GM23338 (cell line): ENCODE data around the gene GALNT5. TPM values are rescaled to one million over a fixed set of nuclear protein-coding genes. Genes with fewer than 3 reads are reported as not detected.

ENCODE experiments used
- ATAC-seq: fragments of 200-7000 bp; cut with Tn5 transposase; 3 replicates; pipeline ENCODE4 v1.9.1; 2020
- DNase-seq: peaks from one replicate; pipeline ENCODE4 v3.0.0-alpha.2; 2015; ENCODE audit warnings: low spot score
- H2AFZ ChIP-seq: fragments of 200-600 bp; sonication (generic); 2 replicates; pipeline ENCODE4 v1.8.0; 2016; ENCODE audit warnings: antibody characterized with exemption, mild to moderate bottlenecking, moderate library complexity
- H3F3A ChIP-seq: fragments of 200-600 bp; sonication (generic); replicated peaks from 2 replicates; pipeline ENCODE4 v1.8.0; 2017; ENCODE audit warnings: antibody characterized with exemption, mixed run types, low read depth
- H3K27ac ChIP-seq: fragments of 200-600 bp; sonication (generic); 2 replicates; pipeline ENCODE4 v1.6.1; 2016; ENCODE audit warnings: low read depth
- H3K27me3 ChIP-seq: fragments of 200-600 bp; sonication (generic); 2 replicates; pipeline ENCODE4 v1.8.0; 2016; ENCODE audit warnings: mild to moderate bottlenecking, mixed run types, moderate library complexity; ENCODE audit not compliant: insufficient read depth
- H3K36me3 ChIP-seq: fragments of 200-600 bp; sonication (generic); 2 replicates; pipeline ENCODE4 v1.8.0; 2016; ENCODE audit warnings: mild to moderate bottlenecking; ENCODE audit not compliant: insufficient read depth
- H3K4me1 ChIP-seq: fragments of 200-600 bp; sonication (generic); 2 replicates; pipeline ENCODE4 v1.8.0; 2016; ENCODE audit warnings: mild to moderate bottlenecking, moderate library complexity; ENCODE audit not compliant: insufficient read depth
- H3K4me2 ChIP-seq: fragments of 200-600 bp; sonication (generic); 2 replicates; pipeline ENCODE4 v1.7.1; 2017; ENCODE audit warnings: mixed run types
- H3K4me3 ChIP-seq: fragments of 200-600 bp; sonication (generic); 2 replicates; pipeline ENCODE4 v1.6.1; 2016; ENCODE audit warnings: mixed run types
- H3K79me2 ChIP-seq: fragments of 200-600 bp; sonication (generic); replicated peaks from 2 replicates; pipeline ENCODE4 v1.8.0; 2017; ENCODE audit warnings: mild to moderate bottlenecking; ENCODE audit not compliant: insufficient read depth
- H3K9me2 ChIP-seq: fragments of 200-600 bp; sonication (generic); 2 replicates; pipeline ENCODE4 v1.8.0; 2017; ENCODE audit not compliant: insufficient read depth
- H4K20me1 ChIP-seq: fragments of 200-600 bp; sonication (generic); replicated peaks from 2 replicates; pipeline ENCODE4 v1.8.0; 2017; ENCODE audit warnings: mild to moderate bottlenecking; ENCODE audit not compliant: insufficient read depth
- H3K27ac Mint-ChIP-seq: 2 replicates; pipeline ENCODE4 v1.8.0; 2020; ENCODE audit warnings: inconsistent platforms, mild to moderate bottlenecking, moderate library complexity, mixed read lengths
- H3K27me3 Mint-ChIP-seq: 3 replicates; pipeline ENCODE4 v1.8.0; 2022; ENCODE audit warnings: low read depth, mild to moderate bottlenecking, moderate library complexity, mixed read lengths, inconsistent platforms; ENCODE audit not compliant: insufficient read depth, poor library complexity
- H3K36me3 Mint-ChIP-seq: 3 replicates; pipeline ENCODE4 v1.8.0; 2021; ENCODE audit warnings: low read depth, mild to moderate bottlenecking, inconsistent platforms, moderate library complexity, mixed read lengths
- H3K4me1 Mint-ChIP-seq: 3 replicates; pipeline ENCODE4 v1.8.0; 2020; ENCODE audit warnings: mild to moderate bottlenecking, inconsistent platforms, mixed read lengths
- H3K4me3 Mint-ChIP-seq: 3 replicates; pipeline ENCODE4 v1.8.0; 2021; ENCODE audit warnings: moderate library complexity, mild to moderate bottlenecking, inconsistent platforms, mixed read lengths
- H3K9me3 Mint-ChIP-seq: 3 replicates; pipeline ENCODE4 v1.8.0; 2020; ENCODE audit warnings: moderate library complexity, mild to moderate bottlenecking, inconsistent platforms, mixed read lengths
- JUNB ChIP-seq: IDR thresholded peaks from one replicate; pipeline ENCODE4 v1.6.1; 2016; ENCODE audit warnings: antibody characterized with exemption; ENCODE audit not compliant: unreplicated experiment
- POLR2AphosphoS5 ChIP-seq: IDR thresholded peaks from 2 replicates; pipeline ENCODE4 v1.6.1; 2016; ENCODE audit warnings: antibody characterized with exemption, low read depth
- REST ChIP-seq: IDR thresholded peaks from one replicate; pipeline ENCODE4 v1.6.1; 2018; ENCODE audit warnings: antibody characterized with exemption; ENCODE audit not compliant: unreplicated experiment
- STAT1 ChIP-seq: IDR thresholded peaks from one replicate; pipeline ENCODE4 v1.6.1; 2016; ENCODE audit warnings: antibody characterized with exemption; ENCODE audit not compliant: unreplicated experiment
- ZNF331 ChIP-seq: fragments of 250-450 bp; sonication (Bioruptor Pico); IDR thresholded peaks from 2 replicates; pipeline ENCODE4 v1.5.0; 2020; ENCODE audit warnings: low read depth, mild to moderate bottlenecking, moderate library complexity
- polyA plus RNA-seq: library from polyadenylated mRNA; unstranded; fragments of >200 nt; fragmentation: Nextera tagmentation; extraction: Ambion mirVana; gene quantifications from 2 replicates; pipeline ENCODE4 v1.2.1, GENCODE V29; 2016
- total RNA-seq: library from RNA; depleted of rRNA; stranded (reverse); fragments of >200 nt; shearing (Covaris generic); gene quantifications from 2 replicates; pipeline ENCODE4 v1.2.3, GENCODE V29; 2014
- TF ChIP-seq, protein P1 (sequence below): IDR thresholded peaks from 2 replicates; pipeline ENCODE4 v1.6.1; 2016; ENCODE audit warnings: antibody characterized with exemption
- TF ChIP-seq, protein P2 (sequence below): fragments of 250-450 bp; sonication (Bioruptor Pico); IDR thresholded peaks from 2 replicates; pipeline ENCODE4 v1.5.0; 2020; ENCODE audit warnings: mild to moderate bottlenecking, moderate library complexity
- TF ChIP-seq, protein P3 (sequence below), 2 experiments: fragments of 200-600 bp in 1 of 2; sonication (generic) in 1 of 2; conservative IDR thresholded peaks; 2 replicates each; pipeline versions ENCODE4 v1.5.1 to v1.6.1; 2016 to 2017; ENCODE audit warnings: antibody characterized with exemption in 2 of 2, low read depth in 2 of 2, mild to moderate bottlenecking in 2 of 2, moderate library complexity in 1 of 2

The GALNT5 gene
- total and polyA plus RNA-seq, 2 experiments from 2014 or later: 0.05 to 0.14 TPM

DNA sequence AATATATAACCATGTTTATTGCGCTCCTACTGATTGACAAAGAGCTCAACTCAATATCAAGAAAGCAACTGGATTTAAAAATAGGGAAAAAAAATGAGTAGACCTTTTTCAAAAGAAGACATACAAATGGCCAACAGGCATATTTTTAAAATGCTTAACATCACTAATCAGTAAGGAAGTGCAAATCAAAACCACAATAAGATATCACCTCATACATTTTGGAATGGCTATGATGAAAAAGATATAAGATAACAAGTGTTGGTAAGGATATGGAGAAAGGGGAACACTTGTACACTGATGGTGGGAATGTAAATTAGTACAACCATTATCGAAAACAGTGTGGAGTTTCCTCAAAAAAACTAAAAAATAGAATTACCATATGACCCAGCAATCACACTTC is 5.6 kb upstream of the GALNT5 start:
- no peaks in the 10 kb centered on the region for H3K79me2 ChIP-seq
- TF ChIP-seq STAT1 (no peak), JUNB (no peak), REST (no peak), ZNF331 (no peak), POLR2AphosphoS5 (no peak)
- TF ChIP-seq, protein P1, sequence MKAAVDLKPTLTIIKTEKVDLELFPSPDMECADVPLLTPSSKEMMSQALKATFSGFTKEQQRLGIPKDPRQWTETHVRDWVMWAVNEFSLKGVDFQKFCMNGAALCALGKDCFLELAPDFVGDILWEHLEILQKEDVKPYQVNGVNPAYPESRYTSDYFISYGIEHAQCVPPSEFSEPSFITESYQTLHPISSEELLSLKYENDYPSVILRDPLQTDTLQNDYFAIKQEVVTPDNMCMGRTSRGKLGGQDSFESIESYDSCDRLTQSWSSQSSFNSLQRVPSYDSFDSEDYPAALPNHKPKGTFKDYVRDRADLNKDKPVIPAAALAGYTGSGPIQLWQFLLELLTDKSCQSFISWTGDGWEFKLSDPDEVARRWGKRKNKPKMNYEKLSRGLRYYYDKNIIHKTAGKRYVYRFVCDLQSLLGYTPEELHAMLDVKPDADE: no peak
- TF ChIP-seq, protein P2, sequence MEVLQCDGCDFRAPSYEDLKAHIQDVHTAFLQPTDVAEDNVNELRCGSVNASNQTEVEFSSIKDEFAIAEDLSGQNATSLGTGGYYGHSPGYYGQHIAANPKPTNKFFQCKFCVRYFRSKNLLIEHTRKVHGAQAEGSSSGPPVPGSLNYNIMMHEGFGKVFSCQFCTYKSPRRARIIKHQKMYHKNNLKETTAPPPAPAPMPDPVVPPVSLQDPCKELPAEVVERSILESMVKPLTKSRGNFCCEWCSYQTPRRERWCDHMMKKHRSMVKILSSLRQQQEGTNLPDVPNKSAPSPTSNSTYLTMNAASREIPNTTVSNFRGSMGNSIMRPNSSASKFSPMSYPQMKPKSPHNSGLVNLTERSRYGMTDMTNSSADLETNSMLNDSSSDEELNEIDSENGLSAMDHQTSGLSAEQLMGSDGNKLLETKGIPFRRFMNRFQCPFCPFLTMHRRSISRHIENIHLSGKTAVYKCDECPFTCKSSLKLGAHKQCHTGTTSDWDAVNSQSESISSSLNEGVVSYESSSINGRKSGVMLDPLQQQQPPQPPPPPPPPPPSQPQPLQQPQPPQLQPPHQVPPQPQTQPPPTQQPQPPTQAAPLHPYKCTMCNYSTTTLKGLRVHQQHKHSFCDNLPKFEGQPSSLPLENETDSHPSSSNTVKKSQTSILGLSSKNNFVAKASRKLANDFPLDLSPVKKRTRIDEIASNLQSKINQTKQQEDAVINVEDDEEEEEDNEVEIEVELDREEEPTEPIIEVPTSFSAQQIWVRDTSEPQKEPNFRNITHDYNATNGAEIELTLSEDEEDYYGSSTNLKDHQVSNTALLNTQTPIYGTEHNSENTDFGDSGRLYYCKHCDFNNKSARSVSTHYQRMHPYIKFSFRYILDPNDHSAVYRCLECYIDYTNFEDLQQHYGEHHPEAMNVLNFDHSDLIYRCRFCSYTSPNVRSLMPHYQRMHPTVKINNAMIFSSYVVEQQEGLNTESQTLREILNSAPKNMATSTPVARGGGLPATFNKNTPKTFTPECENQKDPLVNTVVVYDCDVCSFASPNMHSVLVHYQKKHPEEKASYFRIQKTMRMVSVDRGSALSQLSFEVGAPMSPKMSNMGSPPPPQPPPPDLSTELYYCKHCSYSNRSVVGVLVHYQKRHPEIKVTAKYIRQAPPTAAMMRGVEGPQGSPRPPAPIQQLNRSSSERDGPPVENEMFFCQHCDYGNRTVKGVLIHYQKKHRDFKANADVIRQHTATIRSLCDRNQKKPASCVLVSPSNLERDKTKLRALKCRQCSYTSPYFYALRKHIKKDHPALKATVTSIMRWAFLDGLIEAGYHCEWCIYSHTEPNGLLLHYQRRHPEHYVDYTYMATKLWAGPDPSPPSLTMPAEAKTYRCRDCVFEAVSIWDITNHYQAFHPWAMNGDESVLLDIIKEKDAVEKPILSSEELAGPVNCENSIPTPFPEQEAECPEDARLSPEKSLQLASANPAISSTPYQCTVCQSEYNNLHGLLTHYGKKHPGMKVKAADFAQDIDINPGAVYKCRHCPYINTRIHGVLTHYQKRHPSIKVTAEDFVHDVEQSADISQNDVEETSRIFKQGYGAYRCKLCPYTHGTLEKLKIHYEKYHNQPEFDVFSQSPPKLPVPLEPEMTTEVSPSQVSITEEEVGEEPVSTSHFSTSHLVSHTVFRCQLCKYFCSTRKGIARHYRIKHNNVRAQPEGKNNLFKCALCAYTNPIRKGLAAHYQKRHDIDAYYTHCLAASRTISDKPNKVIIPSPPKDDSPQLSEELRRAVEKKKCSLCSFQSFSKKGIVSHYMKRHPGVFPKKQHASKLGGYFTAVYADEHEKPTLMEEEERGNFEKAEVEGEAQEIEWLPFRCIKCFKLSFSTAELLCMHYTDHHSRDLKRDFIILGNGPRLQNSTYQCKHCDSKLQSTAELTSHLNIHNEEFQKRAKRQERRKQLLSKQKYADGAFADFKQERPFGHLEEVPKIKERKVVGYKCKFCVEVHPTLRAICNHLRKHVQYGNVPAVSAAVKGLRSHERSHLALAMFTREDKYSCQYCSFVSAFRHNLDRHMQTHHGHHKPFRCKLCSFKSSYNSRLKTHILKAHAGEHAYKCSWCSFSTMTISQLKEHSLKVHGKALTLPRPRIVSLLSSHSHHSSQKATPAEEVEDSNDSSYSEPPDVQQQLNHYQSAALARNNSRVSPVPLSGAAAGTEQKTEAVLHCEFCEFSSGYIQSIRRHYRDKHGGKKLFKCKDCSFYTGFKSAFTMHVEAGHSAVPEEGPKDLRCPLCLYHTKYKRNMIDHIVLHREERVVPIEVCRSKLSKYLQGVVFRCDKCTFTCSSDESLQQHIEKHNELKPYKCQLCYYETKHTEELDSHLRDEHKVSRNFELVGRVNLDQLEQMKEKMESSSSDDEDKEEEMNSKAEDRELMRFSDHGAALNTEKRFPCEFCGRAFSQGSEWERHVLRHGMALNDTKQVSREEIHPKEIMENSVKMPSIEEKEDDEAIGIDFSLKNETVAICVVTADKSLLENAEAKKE (CRISPR knock-in tag): no peak
- TF ChIP-seq, protein P3, sequence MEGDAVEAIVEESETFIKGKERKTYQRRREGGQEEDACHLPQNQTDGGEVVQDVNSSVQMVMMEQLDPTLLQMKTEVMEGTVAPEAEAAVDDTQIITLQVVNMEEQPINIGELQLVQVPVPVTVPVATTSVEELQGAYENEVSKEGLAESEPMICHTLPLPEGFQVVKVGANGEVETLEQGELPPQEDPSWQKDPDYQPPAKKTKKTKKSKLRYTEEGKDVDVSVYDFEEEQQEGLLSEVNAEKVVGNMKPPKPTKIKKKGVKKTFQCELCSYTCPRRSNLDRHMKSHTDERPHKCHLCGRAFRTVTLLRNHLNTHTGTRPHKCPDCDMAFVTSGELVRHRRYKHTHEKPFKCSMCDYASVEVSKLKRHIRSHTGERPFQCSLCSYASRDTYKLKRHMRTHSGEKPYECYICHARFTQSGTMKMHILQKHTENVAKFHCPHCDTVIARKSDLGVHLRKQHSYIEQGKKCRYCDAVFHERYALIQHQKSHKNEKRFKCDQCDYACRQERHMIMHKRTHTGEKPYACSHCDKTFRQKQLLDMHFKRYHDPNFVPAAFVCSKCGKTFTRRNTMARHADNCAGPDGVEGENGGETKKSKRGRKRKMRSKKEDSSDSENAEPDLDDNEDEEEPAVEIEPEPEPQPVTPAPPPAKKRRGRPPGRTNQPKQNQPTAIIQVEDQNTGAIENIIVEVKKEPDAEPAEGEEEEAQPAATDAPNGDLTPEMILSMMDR (conservative IDR thresholded peaks at IDR 0.05; ENCODE audit: low read depth in 2 of 2): no peak
- H3K27ac Mint-ChIP-seq: no peak overlapping the region
- H3K27me3 Mint-ChIP-seq: peaks cover 1% of the 10 kb centered on the region
- H3K36me3 Mint-ChIP-seq: no peaks in the 10 kb centered on the region
- H3K4me3 ChIP-seq: no peak overlapping the region
- no peaks in the 10 kb centered on the region for H4K20me1 ChIP-seq
- H3K4me3 Mint-ChIP-seq: no peak overlapping the region
- no peaks in the 10 kb centered on the region for H3K9me3 Mint-ChIP-seq
- H3K27me3 ChIP-seq: no peaks in the 10 kb centered on the region
- no peak overlapping the region for H3K27ac ChIP-seq
- H3K9me2 ChIP-seq: no peaks in the 10 kb centered on the region
- H3F3A ChIP-seq: no peaks in the 10 kb centered on the region
- DNase-seq (no peak), ATAC-seq (no peak)
- H3K4me1 Mint-ChIP-seq: peaks cover 5% of the 10 kb centered on the region
- no peak overlapping the region for H3K4me2 ChIP-seq
- H2AFZ ChIP-seq: no peak overlapping the region
- H3K36me3 ChIP-seq: no peaks in the 10 kb centered on the region
- peaks cover 6% of the 10 kb centered on the region; the same call in 1 of the 2 replicates for H3K4me1 ChIP-seq
